Natural killer cell treated with Interleukin-12 subunit alpha and Interleukin-12 subunit beta and Interleukin-15 and Interleukin-18, amount 100 ng/mL, for 72 hours (primary cell): ENCODE results near the gene VPS8. TPM values are rescaled to one million over a fixed set of nuclear protein-coding genes. Genes with fewer than 3 reads are reported as not detected.

Experiments used
- ATAC-seq, 2 donors: fragments of 150-1000 bp; cut with Tn5 transposase in 1 of 2; sonication (Bioruptor Pico), chemical (Tn5 transposase) in 1 of 2; 2 replicates each; pipeline ENCODE4 v1.10.0; 2021
- DNase-seq: peaks from one replicate; pipeline ENCODE4 v3.0.0; 2022; ENCODE audit warnings: low spot score
- H3K27ac Mint-ChIP-seq, 2 donors: 1 replicate in 1 of 2; 2 replicates in 1 of 2; pipeline ENCODE4 v1.8.0; 2022; ENCODE audit warnings: mixed read lengths in 2 of 2, mild to moderate bottlenecking in 1 of 2, moderate library complexity in 1 of 2
- H3K27me3 Mint-ChIP-seq, 2 donors: 1 replicate in 1 of 2; 2 replicates in 1 of 2; pipeline ENCODE4 v1.8.0; 2022; ENCODE audit warnings: mixed read lengths in 2 of 2
- H3K36me3 Mint-ChIP-seq: one replicate; pipeline ENCODE4 v1.8.0; 2022; ENCODE audit warnings: mixed read lengths
- H3K4me1 Mint-ChIP-seq, 2 donors: 1 replicate in 1 of 2; 2 replicates in 1 of 2; pipeline ENCODE4 v1.8.0; 2022; ENCODE audit warnings: low read depth in 2 of 2, mixed read lengths in 2 of 2, mild to moderate bottlenecking in 1 of 2
- H3K4me3 Mint-ChIP-seq: one replicate; pipeline ENCODE4 v1.8.0; 2022; ENCODE audit warnings: mixed read lengths
- H3K9me3 Mint-ChIP-seq: 2 replicates; pipeline ENCODE4 v1.8.0; 2022; ENCODE audit warnings: mixed read lengths
- total RNA-seq, 2 donors: library from RNA; stranded (reverse); gene quantifications; one replicate each; pipeline ENCODE4 v1.2.3, GENCODE V29; 2022

The VPS8 gene
- total RNA-seq, 2 donors from 2014 or later, result 52.8 to 74.2 TPM

DNA sequence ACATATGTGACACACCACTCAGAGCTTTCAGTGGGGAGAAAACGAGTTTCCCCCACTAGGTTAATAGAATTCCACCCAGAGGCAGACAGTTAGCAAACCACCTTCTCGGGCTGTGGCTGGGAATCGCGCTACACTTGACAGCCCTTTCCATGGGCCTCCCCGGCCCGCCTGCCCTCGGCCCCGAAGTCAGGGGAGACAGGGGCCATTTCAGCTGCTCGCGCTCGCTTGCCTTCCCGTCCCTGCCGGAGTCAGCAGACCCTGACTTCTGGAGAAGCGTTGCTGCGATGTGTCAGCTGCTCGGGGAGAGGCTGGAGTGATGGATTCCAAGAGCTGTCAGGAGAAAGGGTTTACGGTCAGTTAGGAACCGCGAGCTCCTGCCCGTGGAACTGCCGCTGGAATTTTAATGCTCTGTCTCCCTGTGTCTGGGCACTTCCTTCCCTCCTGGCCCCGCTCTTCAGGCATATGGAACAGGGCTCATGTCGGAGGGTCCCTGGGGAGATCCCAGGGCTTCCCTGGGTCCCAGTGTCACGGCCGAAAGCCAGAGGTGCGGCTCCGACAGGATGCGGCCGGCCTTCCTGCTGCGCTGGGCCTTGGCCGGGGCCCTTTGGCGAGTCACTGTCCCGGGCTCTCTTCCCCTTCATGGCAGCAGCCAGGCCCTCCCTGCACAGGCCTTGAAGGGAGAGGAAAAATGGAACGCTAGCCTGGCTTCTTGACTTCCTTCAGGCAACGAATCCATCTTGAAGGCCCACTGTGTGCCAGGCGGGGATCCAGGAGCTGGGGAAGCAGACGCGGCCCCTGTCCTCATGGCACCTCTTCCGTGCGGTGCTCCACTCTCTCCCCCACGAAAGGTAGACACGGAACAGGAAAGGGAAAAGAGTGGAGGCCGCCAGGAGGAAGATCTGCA, 38.4 kb upstream of the VPS8 start:
- Mint-ChIP-seq H3K9me3 (no peaks in the 10 kb centered on the region), H3K27ac (no peak overlapping the region), H3K27me3 (peaks cover 19 to 20% of the 10 kb centered on the region in 2 donors), H3K4me3 (no peak overlapping the region), H3K4me1 (no peaks in the 10 kb centered on the region), H3K36me3 (no peaks in the 10 kb centered on the region)
- ATAC-seq (no peak), DNase-seq (no peak)

DNA sequence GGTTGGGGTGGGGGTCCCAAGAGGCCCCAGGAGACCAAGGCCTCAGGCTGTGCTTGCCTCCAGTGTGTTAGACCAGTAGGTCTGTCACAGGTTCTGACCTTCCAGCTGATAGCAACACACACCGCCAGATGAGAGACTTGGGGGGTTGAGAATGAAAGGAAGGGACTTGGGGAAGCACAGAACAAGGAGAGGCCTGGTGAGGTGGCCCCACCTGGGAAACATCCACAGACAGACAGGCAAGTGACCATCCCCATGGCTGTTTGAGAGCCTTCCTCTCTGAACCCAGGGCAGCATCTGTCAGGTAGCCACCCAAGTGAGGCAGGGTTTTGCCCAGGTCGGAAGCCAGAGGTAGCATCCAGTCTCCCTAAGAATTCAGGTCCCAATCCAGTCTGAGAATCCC, 35.0 kb upstream of the VPS8 start:
- H3K27me3 Mint-ChIP-seq, result peaks cover 26 to 41% of the 10 kb centered on the region in 2 donors
- ATAC-seq (no peak), DNase-seq (no peak)
- no peaks in the 10 kb centered on the region for H3K36me3 Mint-ChIP-seq
- no peaks in the 10 kb centered on the region for H3K9me3 Mint-ChIP-seq
- H3K4me1 Mint-ChIP-seq, result no peaks in the 10 kb centered on the region
- H3K27ac Mint-ChIP-seq, result no peak overlapping the region
- H3K4me3 Mint-ChIP-seq, result no peak overlapping the region

GRCh38 chr3:184777566-184778356, 34.2 kb upstream of the VPS8 start:
- Mint-ChIP-seq H3K27ac (no peak overlapping the region), H3K27me3 (peaks cover 26 to 41% of the 10 kb centered on the region in 2 donors), H3K4me3 (no peak overlapping the region), H3K36me3 (no peaks in the 10 kb centered on the region), H3K9me3 (no peaks in the 10 kb centered on the region), H3K4me1 (no peaks in the 10 kb centered on the region)
- ATAC-seq, result peak; percentile 81 to 88
- peak; percentile 83 for DNase-seq

DNA sequence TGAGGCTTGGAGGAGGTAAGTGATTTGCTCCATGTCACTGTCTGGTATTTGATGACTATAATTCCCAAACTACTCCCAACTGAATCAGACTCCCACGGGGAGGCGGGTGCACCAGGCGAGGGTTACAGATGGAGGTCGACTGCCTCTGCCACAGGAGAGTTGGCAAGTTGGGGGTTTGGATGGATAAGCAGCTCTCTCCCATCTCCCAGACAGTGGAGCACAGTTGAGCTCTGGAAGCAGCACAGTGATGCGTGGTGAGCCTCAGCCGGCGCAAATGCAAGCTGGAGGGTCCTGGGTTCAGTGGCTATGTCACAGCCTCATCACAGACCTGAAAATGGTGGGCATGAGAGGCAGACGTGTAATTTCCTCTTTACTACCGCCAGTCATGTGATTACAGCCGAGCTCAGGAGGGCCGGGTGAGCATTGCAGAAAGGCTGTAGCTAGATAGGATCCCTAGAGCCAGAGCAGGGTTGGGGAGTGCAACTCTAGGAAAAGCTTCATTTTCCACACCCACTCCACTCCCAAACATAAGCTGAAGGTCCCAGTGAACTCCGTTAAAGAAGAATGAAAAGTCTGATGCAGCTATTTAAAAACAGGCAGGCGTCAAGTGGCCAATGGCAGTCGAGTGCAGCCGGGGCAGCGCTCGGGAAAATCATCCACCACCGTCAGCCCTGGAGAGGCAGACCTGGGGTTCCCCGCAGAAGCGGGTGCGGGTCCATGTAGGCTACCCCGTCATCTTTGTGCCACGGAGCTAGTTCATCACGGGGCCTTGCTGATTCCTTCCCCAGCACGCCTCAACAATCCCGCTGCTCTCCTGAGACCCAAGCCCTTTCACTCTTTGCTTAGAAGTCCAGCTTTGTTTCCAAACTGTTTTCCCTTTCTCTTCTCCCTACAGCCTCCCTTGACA, 33.3 kb upstream of the VPS8 start:
- no peak for ATAC-seq
- H3K4me1 Mint-ChIP-seq, result no peaks in the 10 kb centered on the region
- H3K4me3 Mint-ChIP-seq, result no peak overlapping the region
- no peak for DNase-seq
- H3K27ac Mint-ChIP-seq, result no peak overlapping the region
- peaks cover 30 to 41% of the 10 kb centered on the region in 2 donors for H3K27me3 Mint-ChIP-seq
- no peaks in the 10 kb centered on the region for H3K9me3 Mint-ChIP-seq
- H3K36me3 Mint-ChIP-seq, result no peaks in the 10 kb centered on the region

- Mint-ChIP-seq H3K9me3 (no peaks in the 10 kb centered on the region), H3K27ac (no peak overlapping the region), H3K4me3 (no peak overlapping the region), H3K4me1 (peaks cover 13 to 14% of the 10 kb centered on the region in 2 donors), H3K36me3 (no peaks in the 10 kb centered on the region), H3K27me3 (peaks cover 33 to 46% of the 10 kb centered on the region in 2 donors)
- no peak for ATAC-seq
- DNase-seq, result no peak
These were observed 30.9 kb upstream of the VPS8 start for GRCh38 chr3:184780981-184781515.

DNA sequence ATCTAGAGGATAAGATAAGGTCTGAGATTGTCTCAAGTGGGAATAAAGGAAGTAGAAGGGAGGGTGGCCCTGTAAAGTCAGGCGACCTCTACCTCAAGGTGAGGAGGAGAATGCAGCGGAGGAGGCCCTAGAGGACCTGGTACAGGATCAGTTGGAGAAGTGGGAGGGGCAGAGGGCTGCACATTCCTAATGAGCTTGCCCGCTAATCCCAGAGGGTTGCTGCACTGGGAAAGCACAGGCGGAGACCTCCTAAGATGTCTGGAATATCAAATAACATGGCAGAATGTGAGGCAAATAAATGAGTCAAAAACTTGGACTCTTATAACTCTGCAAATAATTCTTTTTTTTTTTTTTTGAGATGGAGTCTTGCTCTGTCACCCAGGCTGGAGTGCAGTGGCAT, 30.2 kb upstream of the VPS8 start:
- peaks cover 35 to 45% of the 10 kb centered on the region in 2 donors for H3K27me3 Mint-ChIP-seq
- H3K9me3 Mint-ChIP-seq, result no peaks in the 10 kb centered on the region
- ATAC-seq, result no peak
- H3K4me3 Mint-ChIP-seq, result no peak overlapping the region
- peaks cover 19 to 20% of the 10 kb centered on the region in 2 donors for H3K4me1 Mint-ChIP-seq
- no peak overlapping the region for H3K27ac Mint-ChIP-seq
- no peak for DNase-seq
- no peaks in the 10 kb centered on the region for H3K36me3 Mint-ChIP-seq

DNA sequence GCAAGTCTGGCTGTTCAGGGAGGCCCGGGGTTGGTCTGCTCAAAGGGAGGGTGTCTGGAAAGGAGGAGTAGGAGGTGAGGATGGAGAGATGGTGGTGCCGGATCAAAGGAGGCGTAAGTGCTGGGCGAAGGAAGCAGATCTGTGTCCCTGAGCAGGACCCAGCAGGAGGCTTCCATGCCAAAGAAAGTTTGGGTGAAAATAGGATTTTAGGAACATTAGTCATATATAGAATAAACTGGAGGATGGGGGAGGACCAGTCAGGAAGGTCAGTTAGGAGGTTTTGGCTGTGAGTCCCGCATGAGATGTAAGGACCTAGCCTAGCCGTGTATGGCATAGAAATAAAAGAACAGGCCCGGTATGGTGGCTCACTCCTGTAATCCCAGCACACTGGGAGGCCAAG, 28.6 kb upstream of the VPS8 start:
- H3K9me3 Mint-ChIP-seq, result no peaks in the 10 kb centered on the region
- H3K36me3 Mint-ChIP-seq, result no peaks in the 10 kb centered on the region
- H3K4me3 Mint-ChIP-seq, result no peak overlapping the region
- DNase-seq (no peak), ATAC-seq (no peak)
- H3K27me3 Mint-ChIP-seq, result peaks cover 32 to 36% of the 10 kb centered on the region in 2 donors
- H3K4me1 Mint-ChIP-seq, result peaks cover 20 to 25% of the 10 kb centered on the region in 2 donors
- H3K27ac Mint-ChIP-seq, result no peak overlapping the region

DNA sequence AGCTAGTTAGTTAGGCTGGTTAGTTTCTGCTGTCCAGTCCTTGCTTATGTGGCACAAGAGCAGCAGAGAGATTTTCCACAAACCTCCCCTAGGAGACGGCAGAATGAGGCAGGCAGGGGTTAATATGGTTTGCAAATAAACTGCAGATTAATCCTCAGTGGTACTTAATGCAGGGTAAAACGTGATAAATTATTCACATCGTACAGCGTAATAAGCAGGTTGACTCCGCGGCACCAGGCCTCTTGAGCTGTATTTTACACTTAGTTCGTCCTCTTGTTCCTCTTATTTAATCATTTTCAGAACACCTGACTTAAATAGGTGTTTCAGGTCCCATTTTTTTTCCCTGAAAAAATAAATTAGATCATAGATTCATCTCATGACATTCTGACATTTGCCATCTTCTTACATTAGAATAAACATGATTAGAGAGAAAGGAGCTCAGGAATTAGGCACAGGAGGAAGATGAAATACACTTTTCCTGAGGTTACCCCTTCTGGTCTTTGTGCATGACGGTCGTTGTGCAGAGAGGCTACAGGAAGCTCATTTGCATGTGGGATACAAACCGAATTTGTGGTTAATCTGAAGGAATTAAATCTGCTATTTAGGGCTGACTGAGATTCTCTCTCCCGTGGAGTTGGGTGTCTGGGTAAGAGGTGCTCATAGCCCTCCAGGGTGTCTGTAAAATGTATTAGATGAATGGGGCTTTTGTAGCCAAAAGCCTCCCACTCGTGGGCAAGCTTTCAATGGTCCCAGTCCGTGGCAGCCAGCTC, 27.1 kb upstream of the VPS8 start:
- Mint-ChIP-seq H3K36me3 (no peaks in the 10 kb centered on the region), H3K27ac (peak overlapping the region in 1 of 2 donors; percentile 78), H3K4me1 (peaks cover 20 to 25% of the 10 kb centered on the region in 2 donors), H3K27me3 (peaks cover 28 to 32% of the 10 kb centered on the region in 2 donors), H3K9me3 (no peaks in the 10 kb centered on the region), H3K4me3 (no peak overlapping the region)
- DNase-seq, result no peak
- no peak for ATAC-seq

- peaks cover 23 to 26% of the 10 kb centered on the region in 2 donors for H3K27me3 Mint-ChIP-seq
- H3K27ac Mint-ChIP-seq, result peak overlapping the region in 1 of 2 donors; percentile 78
- H3K36me3 Mint-ChIP-seq, result no peaks in the 10 kb centered on the region
- no peaks in the 10 kb centered on the region for H3K9me3 Mint-ChIP-seq
- H3K4me1 Mint-ChIP-seq, result peaks cover 20 to 25% of the 10 kb centered on the region in 2 donors
- ATAC-seq (no peak), DNase-seq (no peak)
- H3K4me3 Mint-ChIP-seq, result peak overlapping the region; percentile 40
These were observed 26.1 kb upstream of the VPS8 start for GRCh38 chr3:184785890-184786279.

DNA sequence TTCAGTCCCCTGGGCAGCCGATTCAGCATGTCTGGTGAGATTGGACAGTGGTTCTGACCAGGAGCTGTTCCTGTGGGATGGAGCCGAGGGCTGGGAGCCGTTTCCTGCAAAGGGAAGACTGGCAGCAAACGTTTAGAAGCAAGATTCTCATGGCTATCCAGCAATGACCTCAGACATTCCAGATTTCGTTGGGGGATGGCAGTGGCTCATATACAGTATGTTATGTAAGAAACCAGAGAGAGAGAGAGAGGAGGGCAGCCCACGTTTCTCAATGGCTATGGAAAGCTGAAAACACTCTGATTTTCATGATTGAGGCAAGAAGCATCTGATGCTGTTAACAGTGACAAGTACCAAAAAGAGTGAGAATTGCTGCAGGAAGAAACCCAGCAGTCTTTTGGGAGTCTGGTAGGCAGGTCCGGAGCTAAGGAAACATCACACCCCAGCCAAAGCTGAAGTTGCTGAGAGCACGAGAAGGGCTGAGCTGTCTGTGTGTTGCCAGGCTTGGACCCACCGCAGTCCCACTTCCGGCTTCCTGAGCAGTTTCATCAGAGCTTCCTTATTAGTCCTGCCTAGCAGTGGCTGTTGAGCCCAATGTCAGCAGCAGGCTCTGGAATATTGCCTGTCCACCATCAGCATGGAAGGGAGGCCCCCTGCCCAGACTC, 25.6 kb upstream of the VPS8 start:
- Mint-ChIP-seq H3K27ac (no peak overlapping the region), H3K4me1 (peaks cover 20 to 25% of the 10 kb centered on the region in 2 donors), H3K9me3 (no peaks in the 10 kb centered on the region), H3K36me3 (no peaks in the 10 kb centered on the region), H3K27me3 (peaks cover 20 to 25% of the 10 kb centered on the region in 2 donors), H3K4me3 (peak overlapping the region; percentile 40)
- ATAC-seq (peak; percentile 74 to 84), DNase-seq (no peak)

GRCh38 chr3:184788751-184789150, 23.2 kb upstream of the VPS8 start:
- Mint-ChIP-seq H3K4me1 (peaks cover 20 to 25% of the 10 kb centered on the region in 2 donors), H3K9me3 (no peaks in the 10 kb centered on the region), H3K36me3 (no peaks in the 10 kb centered on the region), H3K27ac (no peak overlapping the region), H3K4me3 (no peak overlapping the region), H3K27me3 (peaks cover 19 to 29% of the 10 kb centered on the region in 2 donors)
- ATAC-seq (no peak), DNase-seq (no peak)

DNA sequence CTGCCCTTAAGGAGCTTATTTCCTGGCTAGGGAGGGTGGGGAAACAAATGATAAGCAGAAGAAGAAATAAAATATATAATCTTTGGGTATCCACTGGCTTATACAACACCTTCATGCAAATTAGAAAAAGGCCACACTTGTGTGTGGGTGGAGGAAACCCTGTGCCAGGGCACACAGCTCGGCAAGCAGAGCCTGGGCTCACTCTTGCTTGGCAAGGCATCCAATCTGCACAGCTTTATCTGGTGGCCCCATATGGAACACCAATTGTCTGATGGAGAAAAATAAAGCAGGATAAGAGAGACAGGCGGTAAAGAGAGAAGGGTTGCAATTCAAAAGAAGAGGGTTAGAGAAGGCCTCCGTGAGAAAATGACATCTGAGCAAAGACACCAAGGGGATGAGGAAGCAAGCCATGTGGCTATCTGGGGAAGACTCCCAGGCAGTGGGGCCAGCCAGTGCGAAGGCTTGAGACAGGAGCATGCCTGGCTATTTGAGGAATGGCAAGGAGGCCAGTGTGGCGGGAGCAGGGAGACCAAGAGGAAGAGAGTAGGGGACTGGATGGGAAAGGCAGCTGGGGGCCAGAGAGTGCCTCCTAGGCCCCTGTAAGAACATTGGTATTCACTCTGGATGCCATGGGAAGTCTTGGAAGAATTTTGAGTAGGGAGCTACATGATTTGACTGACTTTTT, 22.5 kb upstream of the VPS8 start:
- DNase-seq (no peak), ATAC-seq (no peak)
- H3K9me3 Mint-ChIP-seq, result no peaks in the 10 kb centered on the region
- peaks cover 19 to 30% of the 10 kb centered on the region in 2 donors for H3K27me3 Mint-ChIP-seq
- H3K4me1 Mint-ChIP-seq, result peaks cover 20 to 25% of the 10 kb centered on the region in 2 donors
- no peak overlapping the region for H3K4me3 Mint-ChIP-seq
- no peaks in the 10 kb centered on the region for H3K36me3 Mint-ChIP-seq
- no peak overlapping the region for H3K27ac Mint-ChIP-seq
